ENCODE results near the gene WDR48.

WDR48 gene

GRCh38 chr3:39124876-39125840 lies 73.3 kb downstream of the WDR48 start:
- no peak for DNase-seq

- DNase-seq = no peak
Measured at GRCh38 chr3:39125841-39126500, 74.2 kb downstream of the WDR48 start.

- DNase-seq = peak; percentile 59
Measured at GRCh38 chr3:39126532-39127071, 74.8 kb downstream of the WDR48 start.

- no peak for DNase-seq
Measured at GRCh38 chr3:39127269-39127907, 75.6 kb downstream of the WDR48 start.

GRCh38 chr3:39127908-39128304 lies 76.1 kb downstream of the WDR48 start:
- DNase-seq = no peak

- no peak for DNase-seq
Measured at GRCh38 chr3:39128951-39129350, 77.1 kb downstream of the WDR48 start.

- DNase-seq = no peak
Measured at GRCh38 chr3:39130026-39130425, 78.2 kb downstream of the WDR48 start.

- no peak for DNase-seq
Measured at GRCh38 chr3:39130693-39131265, 79.0 kb downstream of the WDR48 start.

- no peak for DNase-seq
Measured at GRCh38 chr3:39132096-39133092, 80.6 kb downstream of the WDR48 start.

GRCh38 chr3:39133093-39133490 lies 81.3 kb downstream of the WDR48 start:
- DNase-seq = no peak

GRCh38 chr3:39133822-39134221 lies 82.0 kb downstream of the WDR48 start:
- DNase-seq = no peak

GRCh38 chr3:39134305-39134704 lies 82.5 kb downstream of the WDR48 start:
- DNase-seq = no peak

- DNase-seq = peak; percentile 14
Measured at GRCh38 chr3:39135170-39135805, 83.5 kb downstream of the WDR48 start.

GRCh38 chr3:39136533-39137434 lies 85.0 kb downstream of the WDR48 start:
- peak; percentile 32 for DNase-seq

GRCh38 chr3:39137435-39137936 lies 85.7 kb downstream of the WDR48 start:
- peak; percentile 31 for DNase-seq

GRCh38 chr3:39137991-39138803 lies 86.4 kb downstream of the WDR48 start:
- peak; percentile 37 for DNase-seq

- DNase-seq = peak; percentile 16
Measured at GRCh38 chr3:39138804-39139415, 87.1 kb downstream of the WDR48 start.

GRCh38 chr3:39139442-39139841 lies 87.6 kb downstream of the WDR48 start:
- DNase-seq = peak; percentile 17

Data from CD4-positive, alpha-beta T cell treated with Interleukin-10 for 1 hour (primary cell).